Daoy (cell line): ENCODE results near the gene HOXA10. TPM values are rescaled to one million over a fixed set of nuclear protein-coding genes. Genes with fewer than 3 reads are reported as not detected.

Experiments
- DNase-seq: peaks from one replicate; pipeline ENCODE4 v3.0.0-alpha.2; 2015; ENCODE audit warnings: low read depth
- total RNA-seq: library from RNA; depleted of rRNA; stranded (reverse); fragments of >200 nt; shearing (Covaris generic); gene quantifications from 2 replicates; pipeline ENCODE4 v1.2.3, GENCODE V29; 2014; rRNA removed

The HOXA10 gene
- total RNA-seq, result 12.3 and 31.2 TPM in 2 replicates

DNA sequence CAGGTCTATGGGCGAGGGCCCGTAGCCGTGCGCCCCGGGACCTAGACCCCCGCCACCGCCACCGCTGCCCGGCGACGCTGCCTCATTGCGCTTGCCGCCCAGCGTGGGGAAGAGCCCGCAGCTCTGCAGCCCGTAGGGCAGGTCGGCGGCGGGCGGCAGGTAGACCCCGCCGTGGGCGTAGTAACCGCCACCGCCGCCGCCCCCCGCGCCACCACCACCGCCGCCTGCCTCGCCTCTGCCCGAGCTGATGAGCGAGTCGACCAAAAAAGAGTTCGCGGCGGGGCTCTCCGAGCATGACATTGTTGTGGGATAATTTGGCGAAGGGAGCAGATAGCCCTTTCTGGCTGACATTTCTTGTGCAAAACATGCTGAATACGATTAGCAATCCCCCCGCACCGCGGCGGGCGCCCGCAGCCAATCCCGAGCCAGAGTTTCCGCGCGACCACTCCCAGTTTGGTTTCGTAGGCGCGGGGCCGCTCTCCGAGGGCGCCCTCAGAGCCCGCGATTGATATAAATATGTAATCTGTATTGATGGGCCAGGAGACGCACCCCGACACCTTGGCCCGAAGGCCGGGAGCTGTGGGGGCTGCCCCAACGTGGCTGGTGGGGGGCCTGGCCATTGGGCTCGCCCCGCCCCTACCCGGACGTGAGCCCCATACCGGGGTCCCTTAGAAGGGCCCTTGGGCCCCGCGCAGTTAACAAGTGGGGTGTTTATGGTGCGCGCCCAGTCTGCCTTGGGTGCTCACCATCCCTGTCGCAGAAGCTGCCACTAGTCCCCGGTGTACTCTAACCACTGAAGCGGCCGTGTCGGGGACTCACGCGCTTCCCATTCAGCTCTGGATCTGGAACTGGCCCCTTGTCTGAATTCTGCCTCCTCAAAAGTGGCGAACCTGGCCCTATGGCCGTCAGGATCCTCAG is at the start of gene HOXA10:
Gene HOXA10, minus strand, starts transcription at position 365 of the 918 bp plus-strand sequence. Its CDS starts 14 bp downstream, at position 351.
- peak; percentile 62 for DNase-seq

DNA sequence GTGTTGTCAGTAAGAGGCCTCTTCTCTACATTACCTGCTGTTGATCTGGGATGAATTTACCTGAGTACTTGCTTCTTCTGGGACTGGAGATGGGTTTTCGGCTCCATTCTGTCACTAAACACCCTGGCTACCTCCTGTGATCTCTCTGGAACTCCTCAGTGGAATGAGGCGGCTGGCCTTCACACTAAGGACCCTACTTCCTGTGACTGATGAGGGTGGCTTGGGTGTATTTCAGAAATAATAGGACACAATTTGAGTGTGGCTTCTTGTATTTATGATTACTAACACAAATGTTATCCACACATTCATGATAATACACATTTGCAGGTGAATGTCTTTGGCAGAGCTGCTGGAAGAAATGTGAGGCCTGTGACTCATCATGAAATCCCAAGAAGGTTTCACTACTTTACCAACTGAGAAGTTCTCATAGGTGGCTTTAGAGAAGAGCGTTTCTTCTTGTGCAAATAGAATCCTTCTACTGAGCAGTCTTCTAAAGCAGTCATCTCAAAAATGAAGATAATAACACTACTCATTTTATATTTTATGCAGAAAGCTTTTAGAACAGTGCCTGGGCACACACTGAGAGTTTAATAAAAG is 47.2 kb upstream of the HOXA10 start:
- DNase-seq, result no peak

DNA sequence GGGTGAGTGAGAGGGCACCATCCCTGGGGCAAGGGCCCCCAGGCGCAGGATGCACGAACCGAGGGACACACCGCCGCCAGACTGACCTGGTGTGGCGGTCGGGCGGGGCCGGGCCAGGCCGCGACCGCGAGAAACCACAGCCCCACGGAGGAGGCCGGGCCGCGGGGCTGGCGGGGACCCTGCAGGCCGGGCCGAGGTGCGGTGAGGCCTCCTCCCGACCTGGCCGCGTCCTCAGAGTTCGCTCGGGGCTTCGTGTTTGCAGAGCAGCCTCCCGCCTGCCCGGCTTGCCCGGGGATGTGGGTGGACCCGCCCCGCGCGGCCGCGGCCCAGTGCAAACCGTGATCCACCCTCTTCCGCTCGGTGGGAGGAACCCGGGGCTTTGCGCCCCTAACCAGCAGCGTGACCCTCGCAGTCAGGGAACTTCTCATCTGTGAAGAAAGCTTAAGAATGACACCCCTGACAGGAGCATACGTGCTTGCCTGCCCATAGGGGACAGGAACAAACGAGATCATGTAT is 46.4 kb upstream of the HOXA10 start:
- DNase-seq, result no peak

DNA sequence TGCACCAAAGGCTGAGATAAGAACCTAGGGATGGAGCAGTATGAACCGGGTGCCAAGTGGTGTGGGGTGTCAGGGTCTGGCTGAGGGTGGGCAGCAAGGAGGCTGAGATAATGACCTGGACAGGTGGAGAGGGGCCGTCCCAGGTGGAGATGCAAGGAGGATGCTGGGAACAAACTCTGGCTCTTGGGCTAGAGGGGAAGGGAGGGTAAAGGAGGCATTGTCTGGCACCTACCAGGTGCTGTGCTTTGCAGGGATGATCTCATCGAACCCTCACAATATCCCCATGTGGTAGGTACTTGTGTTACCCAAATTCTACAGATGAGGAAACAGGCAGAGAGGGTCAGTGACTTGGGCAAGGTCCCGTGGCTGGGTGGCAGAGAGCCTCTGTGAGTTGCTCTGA is 45.7 kb upstream of the HOXA10 start:
- DNase-seq, result no peak

DNA sequence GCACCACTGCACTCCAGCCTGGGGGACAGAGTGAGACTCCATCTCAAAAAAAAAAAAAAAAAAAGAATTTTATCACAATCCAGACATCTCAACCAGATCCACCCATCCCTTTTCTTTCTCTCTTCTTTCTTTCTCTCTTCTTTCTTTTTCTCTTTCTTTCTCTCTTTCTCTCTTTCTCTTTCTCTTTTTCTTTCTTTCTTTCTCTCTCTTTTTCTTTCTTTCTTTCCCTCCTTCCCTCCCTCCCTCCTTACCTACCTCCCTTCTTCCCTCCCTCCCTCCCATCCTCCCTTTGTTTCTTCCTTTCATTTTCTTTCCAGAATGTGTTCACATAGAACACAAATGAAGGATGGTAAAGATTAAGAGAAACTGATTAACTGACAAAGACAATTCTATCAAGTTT is 43.8 kb upstream of the HOXA10 start:
- DNase-seq, result no peak

DNA sequence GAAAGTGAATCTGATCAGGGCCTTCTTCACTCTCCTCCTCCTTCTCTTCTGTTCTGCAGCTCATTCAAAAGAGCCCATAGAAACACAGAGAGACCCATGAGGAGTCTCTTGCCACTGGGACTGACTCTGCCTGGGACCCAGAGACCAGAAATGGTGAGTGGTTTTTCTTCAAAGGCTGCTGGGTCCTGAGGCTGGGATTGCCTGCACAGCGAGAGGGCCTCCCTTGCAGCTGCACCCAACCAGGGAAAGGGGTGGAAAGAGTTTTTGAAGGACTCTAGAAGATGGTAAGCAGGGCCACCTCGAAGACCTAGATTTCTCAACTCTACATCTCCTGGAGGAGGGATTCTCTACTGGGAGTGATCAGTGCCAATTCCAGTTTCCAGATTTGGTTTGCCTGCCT is 41.2 kb upstream of the HOXA10 start:
- DNase-seq, result no peak

DNA sequence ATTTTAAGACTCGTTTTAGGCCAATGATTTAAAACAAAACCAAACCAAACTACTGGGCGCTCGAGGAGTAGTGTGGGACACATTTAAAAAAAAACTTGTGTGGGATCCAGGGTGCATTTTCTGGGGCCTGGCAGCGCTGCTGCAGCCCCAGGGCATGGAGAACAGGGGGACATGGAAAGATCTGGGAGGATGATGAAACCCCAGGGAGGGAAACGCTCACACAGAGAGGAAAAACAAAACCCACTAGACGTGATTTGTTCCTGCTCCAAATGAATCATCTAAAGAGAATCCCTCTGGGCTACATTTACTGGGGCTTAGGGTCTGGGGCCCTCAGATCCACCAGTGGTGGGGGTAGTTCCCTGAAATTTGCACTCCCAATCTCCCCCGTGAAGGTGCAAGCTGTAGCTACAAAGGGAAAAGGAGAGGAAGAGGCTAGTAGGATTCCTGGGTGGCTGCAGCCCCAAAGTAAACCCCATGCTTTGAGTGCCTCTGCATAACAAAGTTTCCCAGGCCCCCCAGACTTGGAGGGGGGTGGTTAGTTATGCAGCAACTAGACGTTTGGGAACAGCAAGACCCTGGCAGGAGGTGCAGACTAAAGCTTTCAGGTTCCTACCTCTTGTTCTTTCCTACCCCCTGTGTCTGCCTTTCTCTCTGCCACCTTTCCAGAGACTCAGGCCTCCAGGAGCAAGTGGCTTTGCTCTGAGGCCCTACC is 40.3 kb upstream of the HOXA10 start:
- DNase-seq, result no peak

DNA sequence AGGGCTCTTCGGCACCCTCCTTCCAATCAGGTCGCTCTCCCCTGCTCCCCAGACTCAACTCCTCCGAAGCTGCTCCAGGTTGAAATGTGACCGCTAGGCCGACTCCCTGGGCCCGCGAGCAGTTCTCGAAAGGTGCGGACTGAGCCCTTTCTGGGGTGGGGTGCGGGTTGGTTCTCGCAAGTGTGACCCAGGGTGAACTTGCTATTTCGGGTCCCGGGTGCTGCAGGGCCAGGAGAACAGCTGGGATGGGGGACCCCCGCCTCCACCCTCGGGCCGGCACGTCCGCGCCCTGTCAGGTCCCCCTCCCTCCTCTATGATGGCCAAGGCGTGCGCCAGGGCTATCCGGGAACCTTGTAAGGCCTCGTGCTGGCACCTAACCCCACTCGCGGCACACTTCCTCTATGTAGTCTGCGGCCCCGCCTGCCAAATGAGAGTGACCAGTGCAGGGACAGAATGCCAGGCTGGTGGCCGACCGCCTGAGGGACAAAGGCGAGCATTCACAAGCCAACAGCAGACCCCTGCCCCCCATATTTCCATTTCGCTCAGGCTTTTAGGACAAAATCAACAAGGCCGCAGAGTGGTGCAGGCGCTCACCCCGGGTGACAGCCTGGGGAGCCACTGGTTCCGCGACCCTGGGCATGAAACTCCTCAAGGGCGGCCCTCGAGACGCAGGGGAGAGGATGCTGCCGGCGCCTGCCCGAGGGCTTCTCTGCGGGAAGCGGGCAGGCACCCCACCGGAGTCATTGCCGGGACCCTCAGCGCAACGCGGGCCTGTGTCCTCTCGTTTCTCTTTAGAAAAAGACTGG is 39.5 kb upstream of the HOXA10 start:
- no peak for DNase-seq

DNA sequence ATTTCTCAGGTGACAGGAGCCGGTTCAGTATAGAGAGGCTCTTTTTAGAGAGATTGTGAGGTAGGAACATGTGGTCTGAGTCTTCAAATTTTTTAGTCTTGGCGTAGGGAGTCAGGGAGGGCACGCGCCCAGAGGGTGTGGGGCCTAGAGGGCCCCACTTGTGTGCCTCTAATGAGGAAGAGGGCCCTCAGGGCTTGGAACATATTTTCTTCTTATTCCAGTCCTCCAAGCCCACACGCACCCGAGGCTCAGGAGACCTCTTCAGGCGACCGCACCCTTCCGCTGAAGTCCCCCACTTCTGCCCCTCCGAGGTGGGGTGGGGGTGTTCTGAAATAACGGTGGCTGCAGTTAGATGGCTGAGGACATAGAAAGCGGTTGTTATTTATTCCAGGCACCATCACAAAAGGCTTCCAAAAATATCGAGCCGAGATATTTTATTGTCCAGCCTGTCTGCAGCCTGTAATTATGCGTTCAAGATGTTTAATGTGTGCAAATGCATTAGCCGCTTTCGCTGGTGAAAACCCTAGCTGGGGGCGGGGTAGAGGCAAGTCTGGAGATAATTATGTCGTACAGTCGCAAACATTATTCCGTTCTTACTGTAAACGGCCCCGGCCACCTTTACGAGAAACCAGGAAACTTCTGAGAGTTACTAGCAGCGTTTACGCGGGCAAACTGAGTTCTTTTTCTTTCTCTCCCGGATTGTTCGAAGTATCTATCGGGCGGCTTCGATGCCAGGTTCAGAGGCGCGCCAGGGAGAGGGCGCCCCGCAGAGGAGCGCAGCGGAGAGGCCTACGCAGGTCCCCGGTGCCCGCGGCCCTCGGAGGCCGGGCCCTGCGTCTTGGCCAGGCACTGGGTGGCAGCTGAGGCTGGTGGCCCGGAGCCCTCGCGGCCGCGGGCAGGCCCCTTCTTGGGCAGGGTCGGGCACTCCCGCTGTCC is 38.6 kb upstream of the HOXA10 start:
- DNase-seq, result no peak

DNA sequence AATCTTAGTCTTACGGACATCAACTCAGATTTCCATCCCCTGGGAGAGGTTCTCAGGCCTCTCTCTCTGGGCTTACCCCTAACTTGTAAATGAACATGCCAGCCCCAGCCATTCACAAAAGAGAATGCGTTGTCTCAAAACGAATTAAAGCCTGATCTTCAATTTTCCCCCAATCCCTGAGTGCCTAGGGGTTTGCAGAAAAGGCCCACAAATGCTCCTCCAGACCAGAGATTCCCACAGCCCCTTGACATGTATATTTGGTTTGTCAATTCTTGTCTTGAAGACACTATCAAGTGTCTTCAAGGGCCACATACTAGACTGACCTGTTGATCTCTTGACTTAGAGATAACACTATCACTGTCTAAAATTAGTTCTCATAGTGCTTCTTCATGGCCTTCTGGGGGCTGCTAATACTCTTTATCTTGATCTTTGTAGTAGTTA is 37.7 kb upstream of the HOXA10 start:
- DNase-seq, result no peak

DNA sequence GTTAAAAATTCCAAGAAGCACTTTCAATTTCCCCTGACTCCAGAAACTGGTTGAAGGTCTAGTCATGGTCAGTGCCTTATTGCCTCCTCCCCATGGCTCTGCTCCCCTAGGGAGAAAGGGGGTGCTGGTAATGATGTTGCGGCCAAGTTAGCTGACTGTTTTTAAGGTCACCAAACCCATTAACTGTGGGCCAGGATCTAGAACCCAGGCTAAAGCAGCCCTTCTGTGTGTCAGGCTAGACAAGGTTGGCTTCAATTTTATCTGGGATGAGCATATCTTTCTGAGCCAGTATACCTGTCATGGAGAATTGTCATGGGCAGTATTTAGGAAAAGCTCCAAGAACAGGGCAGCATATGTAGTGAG is 36.9 kb upstream of the HOXA10 start:
- DNase-seq, result no peak

DNA sequence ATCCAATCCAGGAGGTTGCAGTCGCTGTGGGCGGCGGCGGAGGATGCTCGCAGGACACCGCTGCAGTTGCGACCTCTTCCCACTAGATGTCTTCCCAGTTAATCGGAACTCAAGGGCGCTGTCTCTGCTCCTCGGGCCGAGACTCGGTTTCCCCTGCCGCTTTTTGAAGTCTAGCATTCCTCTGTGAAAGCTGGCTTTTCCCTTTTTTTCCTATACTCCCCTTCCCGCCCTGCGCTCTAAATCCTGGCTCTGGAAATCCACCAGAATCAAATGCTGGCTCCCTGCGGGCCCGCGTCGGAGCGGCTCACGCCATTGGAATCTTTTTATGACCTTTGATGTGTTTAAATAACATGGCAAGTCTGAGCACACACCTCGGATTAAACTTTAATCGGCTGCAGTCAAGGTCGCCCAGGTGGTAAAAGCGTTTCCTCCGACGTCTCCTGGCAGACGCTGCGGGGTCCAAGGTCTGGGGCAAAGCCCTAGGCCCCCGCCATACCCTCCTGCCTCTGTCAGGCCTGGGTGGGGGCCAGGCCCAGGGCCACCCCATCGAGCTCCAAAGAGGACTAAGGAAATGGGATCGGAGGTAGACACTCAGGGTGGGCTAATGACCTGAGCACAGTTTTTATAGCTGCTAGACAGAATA is 36.4 kb upstream of the HOXA10 start:
- peak; percentile 71 for DNase-seq

DNA sequence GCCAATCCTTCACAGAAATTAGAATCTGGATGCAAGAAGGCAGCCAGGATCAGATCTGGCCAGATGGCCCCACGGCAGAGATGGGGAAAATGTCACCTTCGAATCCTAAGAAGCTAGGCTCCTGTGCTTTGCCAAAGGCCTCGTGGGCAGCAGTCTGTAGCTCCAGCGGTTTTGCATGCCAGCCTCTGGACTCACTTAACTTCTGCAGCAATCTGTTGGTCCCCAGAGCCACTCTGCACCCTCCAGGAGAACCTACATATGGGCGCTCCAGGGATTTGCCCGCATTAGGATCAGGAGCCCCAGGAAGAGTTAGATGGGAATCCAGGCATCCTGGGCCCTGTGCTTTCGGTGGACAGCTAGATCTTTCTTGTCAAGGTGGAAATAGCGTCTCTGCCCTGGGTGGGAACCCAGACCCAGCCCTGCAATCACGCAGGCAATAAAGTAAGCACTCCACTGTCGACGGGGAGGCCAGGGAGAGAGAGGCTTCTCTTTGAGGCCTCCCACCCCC is 35.9 kb upstream of the HOXA10 start:
- no peak for DNase-seq

DNA sequence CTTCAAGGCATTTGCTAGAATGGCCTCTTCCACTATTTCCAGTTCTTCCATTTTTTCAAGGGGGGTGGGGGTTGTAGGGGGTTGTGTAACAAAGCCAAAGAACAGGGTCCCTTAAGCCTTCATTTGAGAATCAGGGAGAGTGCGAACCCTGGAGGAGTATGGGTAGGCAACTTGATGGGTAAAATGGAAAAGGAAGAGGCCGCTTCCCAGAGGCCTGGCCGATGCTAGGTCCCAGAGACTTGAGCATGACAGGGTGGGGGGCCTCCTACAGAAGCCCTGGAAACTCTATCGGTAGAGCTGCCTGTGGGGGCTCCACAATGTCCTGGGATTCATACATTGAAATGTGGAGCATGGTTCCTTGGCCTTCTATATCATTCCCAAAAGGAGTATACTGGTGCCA is 34.9 kb upstream of the HOXA10 start:
- no peak for DNase-seq

DNA sequence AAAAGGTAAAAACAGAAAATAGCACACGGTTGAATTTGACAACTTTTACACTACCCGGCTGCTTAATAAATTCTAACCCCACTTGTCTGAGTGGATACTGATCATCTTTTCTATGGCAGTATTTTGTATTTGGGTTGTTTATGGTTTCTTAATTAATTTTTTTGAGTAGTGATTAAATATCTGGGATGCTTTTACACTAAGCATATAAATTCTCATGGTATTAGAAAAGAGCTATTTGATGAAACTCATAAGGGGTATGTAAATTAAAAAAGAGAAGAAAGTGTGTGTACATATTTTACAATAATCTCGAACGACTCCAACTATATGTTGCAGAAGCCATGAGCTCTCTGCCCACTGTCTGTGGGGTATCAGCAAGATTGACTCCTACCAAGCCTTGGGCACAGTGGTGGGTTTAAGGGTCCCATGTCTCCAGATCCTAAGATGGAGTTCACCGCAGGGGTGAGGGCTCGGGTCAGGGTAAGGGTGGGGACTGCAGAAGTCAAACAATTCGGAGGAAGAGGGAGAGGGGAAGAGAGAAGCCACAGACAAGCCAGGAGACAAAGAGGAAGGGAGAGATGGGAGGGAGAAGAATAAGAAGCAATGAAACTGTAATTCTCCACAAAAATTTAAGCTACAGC is 33.3 kb upstream of the HOXA10 start:
- no peak for DNase-seq

DNA sequence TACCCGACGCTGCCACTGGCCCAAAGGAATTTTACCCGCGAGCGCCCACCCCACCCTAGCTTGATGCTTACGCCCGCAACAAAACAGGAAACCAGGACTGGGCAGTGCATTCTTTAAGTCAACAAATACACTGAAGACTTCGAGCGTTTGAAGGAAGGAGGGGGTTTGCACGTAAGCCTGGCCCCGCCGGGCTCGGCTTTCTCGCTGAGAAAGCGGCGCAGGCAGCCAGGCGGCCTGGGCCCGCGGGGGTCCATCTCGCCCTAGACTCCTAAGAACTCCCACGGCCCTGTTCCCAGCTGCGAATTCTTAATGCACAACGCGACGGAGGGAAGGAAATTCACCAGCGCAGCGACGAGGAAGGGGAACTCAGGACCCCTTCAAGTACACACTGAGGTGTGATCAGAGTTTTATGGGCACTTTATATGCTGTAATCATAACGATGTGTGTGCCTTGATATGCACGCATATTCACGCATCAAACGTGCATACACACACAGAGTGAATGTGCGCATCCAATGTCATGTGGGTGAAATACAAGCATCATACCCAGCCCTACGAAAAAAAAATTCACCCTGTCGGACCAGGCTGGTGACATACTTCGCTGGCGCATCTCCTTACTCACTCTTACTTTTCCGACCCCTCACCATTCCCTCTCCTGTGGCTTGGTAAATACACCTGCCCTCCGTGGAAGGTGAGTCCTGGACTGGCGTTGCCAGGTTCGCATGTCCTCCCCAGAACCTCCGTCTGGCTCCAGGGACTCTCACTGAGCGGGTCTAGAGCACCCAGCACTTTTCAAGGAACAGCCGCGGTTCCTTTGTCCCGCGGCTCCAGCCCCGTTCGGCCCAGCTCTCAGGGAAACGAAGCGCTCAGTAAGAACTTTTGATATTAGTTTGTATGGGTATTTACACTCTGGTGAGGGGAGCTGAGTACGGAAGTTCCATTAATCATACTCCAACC is 31.5 kb upstream of the HOXA10 start:
- no peak for DNase-seq

DNA sequence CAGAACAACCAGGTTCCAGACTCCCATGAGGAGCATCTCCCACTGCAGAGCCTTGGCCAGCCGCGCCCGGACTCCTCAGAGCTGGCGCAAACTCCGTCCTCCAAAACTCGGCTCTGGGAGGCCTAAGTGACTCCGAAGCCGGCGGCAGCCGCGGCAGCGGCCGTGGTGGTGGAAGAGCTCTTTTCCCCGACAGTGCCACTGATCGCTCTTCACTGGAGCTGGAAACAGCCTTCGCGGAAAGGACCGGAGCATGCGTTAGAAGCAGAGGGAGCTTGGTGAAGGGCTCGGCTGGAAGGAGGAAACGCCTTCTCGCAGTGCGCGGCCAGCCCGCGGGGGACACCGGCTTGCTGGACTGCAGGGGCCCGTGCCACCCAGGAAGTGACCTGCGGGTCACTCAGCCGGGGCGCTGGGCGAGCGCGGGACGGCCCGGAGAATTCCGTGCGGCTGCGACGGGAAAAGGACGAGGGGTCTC is 30.8 kb upstream of the HOXA10 start:
- DNase-seq, result peak; percentile 62
